ENCODE measurements around the gene TASL.

- TF ChIP-seq CTCF (optimal IDR thresholded peaks at IDR 0.05 in 1 of 3, IDR thresholded peaks at IDR 0.05 in 1 of 3, conservative IDR thresholded peaks at IDR 0.05 in 1 of 3; ENCODE audit: extremely low read depth in 1 of 3, insufficient read depth in 2 of 3, low read length in 3 of 3) = no peak
- TF ChIP-seq EZH2 (IDR thresholded peaks at IDR 0.05; ENCODE audit: low read length) = no peak
Measured at GRCh38 chrX:30610026-30610425, 32.5 kb upstream of the TASL start.

Data from keratinocyte (primary cell).